Right lobe of liver (tissue), 6 donors: ENCODE data around the gene ICA1L. TPM values are rescaled to one million over a fixed set of nuclear protein-coding genes. Genes with fewer than 3 reads are reported as not detected.
"Not testable (repeated sequence)": the region's sequence is repeated elsewhere in the genome, so short reads cannot be mapped to it uniquely, and the experiment has no call there.

Experiments used
- ATAC-seq, 4 donors: fragments of 200-7000 bp; cut with Tn5 transposase; one replicate each; pipeline ENCODE4 v1.9.1; 2020; ENCODE audit warnings: mild to moderate bottlenecking in 4 of 4, moderate library complexity in 4 of 4
- DNase-seq, 3 donors: peaks; one replicate each; pipeline ENCODE4 v3.0.0-alpha.2; 2020
- H3K27ac ChIP-seq, 3 donors: fragments of 200-600 bp; one replicate each; pipeline ENCODE4 v1.8.0; 2022
- H3K27me3 ChIP-seq, 2 donors: fragments of 200-600 bp; one replicate each; pipeline ENCODE4 v1.8.0; 2022
- H3K36me3 ChIP-seq, 4 donors: fragments of 200-600 bp; sonication (generic) in 1 of 4; one replicate each; pipeline versions ENCODE4 v1.5.1 to v1.8.0; 2017 to 2022; ENCODE audit warnings: control low read depth in 1 of 4
- H3K4me1 ChIP-seq, 4 donors: fragments of 200-600 bp; sonication (generic) in 1 of 4; one replicate each; pipeline versions ENCODE4 v1.5.1 to v1.8.0; 2017 to 2022; ENCODE audit warnings: control low read depth in 1 of 4
- H3K4me3 ChIP-seq, 3 donors: fragments of 200-600 bp; one replicate each; pipeline ENCODE4 v1.8.0; 2022
- H3K9me3 ChIP-seq, 4 donors: fragments of 200-600 bp; sonication (generic) in 1 of 4; one replicate each; pipeline versions ENCODE4 v1.5.1 to v1.8.0; 2017 to 2022; ENCODE audit warnings: control low read depth in 1 of 4
- POLR2A ChIP-seq: fragments of 450-650 bp; IDR thresholded peaks from one replicate; pipeline ENCODE4 v1.6.1; 2017; ENCODE audit warnings: antibody characterized with exemption, mild to moderate bottlenecking
- WGBS: methylation state at CpG from one replicate; pipeline ENCODE4 v1.1.6; 2018; ENCODE audit warnings: low coverage, low lambda C conversion rate; ENCODE audit not compliant: insufficient coverage; ENCODE audit errors: missing lambda C conversion rate; 5-methylcytosine and 5-hydroxymethylcytosine counted together
- intact Hi-C, 2 donors: fragments of 100-400 bp; cut with DNase I; formaldehyde crosslinking; loops; one replicate each; pipeline versions ENCODE4 v1.11.2 to v1.14.1; 2022
- total RNA-seq, 6 experiments: library from RNA; depleted of rRNA in 2 of 6; stranded (reverse); fragments of >200 nt in 2 of 6; fragmentation: NEBNext Ultra II Directional in 3 of 6; extraction: Animal tissue kit (Norgen Biotek cat#: 25700) in 3 of 6; gene quantifications; one replicate each; pipeline versions ENCODE4 v1.1.0 to v1.2.4, GENCODE V29; 2016 to 2023
- TF ChIP-seq, protein P1 (sequence below), 4 donors: fragments of 200-600 bp in 3 of 4; fragments of 450-650 bp in 1 of 4; IDR thresholded peaks; one replicate each; pipeline versions ENCODE4 v1.5.1 to v1.8.0; 2016 to 2022; ENCODE audit warnings: antibody characterized with exemption in 4 of 4, mild to moderate bottlenecking in 2 of 4
- donor health status: DM: no; HTN: yes; CAD: no.
- donor health status: DM: no; HTN: no; CAD: no.
- donor health status: DM: no; HTN: no; CAD: no.
- donor health status: DM: no; HTN: yes; CAD: no.
- donor health status: DM: no; HTN: yes; CAD: no.

The ICA1L gene
- total RNA-seq, 6 experiments from 2014 or later, result 0.07 to 0.53 (median 0.15) TPM

DNA sequence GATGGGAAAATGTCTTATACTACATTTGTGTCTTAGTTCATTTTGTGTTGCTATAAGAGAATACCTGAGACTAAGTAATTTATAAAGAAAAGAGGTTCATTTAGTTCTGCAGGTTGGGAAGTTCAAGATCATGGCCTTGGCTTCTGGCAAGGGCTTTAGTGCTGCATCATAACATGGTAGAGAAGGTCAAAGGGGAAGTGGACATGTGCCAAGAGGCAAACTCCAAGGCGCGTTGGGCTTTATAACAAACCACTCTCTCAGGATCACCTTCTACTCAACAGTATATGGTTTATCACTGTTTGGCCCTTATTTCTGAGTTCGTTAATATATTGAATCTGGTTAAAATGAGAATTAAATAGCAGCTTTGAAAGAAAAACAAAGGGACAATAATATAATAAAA is 58.2 kb downstream of the ICA1L start:
- ATAC-seq (peak in 1 of 4 donors; percentile 43), DNase-seq (no peak)
- Histone ChIP-seq H3K27me3 (no peaks in the 10 kb centered on the region), H3K9me3 (no peaks in the 10 kb centered on the region), H3K27ac (no peak overlapping the region), H3K4me3 (no peak overlapping the region), H3K36me3 (no peaks in the 10 kb centered on the region), H3K4me1 (no peaks in the 10 kb centered on the region)
- intact Hi-C loops, result no loop called here
- no peak for TF ChIP-seq POLR2A
- TF ChIP-seq, protein P1, sequence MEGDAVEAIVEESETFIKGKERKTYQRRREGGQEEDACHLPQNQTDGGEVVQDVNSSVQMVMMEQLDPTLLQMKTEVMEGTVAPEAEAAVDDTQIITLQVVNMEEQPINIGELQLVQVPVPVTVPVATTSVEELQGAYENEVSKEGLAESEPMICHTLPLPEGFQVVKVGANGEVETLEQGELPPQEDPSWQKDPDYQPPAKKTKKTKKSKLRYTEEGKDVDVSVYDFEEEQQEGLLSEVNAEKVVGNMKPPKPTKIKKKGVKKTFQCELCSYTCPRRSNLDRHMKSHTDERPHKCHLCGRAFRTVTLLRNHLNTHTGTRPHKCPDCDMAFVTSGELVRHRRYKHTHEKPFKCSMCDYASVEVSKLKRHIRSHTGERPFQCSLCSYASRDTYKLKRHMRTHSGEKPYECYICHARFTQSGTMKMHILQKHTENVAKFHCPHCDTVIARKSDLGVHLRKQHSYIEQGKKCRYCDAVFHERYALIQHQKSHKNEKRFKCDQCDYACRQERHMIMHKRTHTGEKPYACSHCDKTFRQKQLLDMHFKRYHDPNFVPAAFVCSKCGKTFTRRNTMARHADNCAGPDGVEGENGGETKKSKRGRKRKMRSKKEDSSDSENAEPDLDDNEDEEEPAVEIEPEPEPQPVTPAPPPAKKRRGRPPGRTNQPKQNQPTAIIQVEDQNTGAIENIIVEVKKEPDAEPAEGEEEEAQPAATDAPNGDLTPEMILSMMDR (IDR thresholded peaks at IDR 0.05), result no peak
- 57% methylated on average over 3 of the region's 3 CpGs for WGBS

- DNase-seq, result no peak
- Histone ChIP-seq H3K27me3 (no peaks in the 10 kb centered on the region), H3K4me3 (no peak overlapping the region), H3K27ac (no peak overlapping the region), H3K9me3 (no peaks in the 10 kb centered on the region), H3K4me1 (no peaks in the 10 kb centered on the region), H3K36me3 (no peaks in the 10 kb centered on the region)
- no peak for ATAC-seq
- TF ChIP-seq, protein P1 (IDR thresholded peaks at IDR 0.05), result no peak
- no peak for TF ChIP-seq POLR2A
- intact Hi-C loops, result no loop called here
- 83% methylated on average over 3 of the region's 3 CpGs for WGBS
Measured at GRCh38 chr2:202808754-202809153, 62.8 kb downstream of the ICA1L start.

DNA sequence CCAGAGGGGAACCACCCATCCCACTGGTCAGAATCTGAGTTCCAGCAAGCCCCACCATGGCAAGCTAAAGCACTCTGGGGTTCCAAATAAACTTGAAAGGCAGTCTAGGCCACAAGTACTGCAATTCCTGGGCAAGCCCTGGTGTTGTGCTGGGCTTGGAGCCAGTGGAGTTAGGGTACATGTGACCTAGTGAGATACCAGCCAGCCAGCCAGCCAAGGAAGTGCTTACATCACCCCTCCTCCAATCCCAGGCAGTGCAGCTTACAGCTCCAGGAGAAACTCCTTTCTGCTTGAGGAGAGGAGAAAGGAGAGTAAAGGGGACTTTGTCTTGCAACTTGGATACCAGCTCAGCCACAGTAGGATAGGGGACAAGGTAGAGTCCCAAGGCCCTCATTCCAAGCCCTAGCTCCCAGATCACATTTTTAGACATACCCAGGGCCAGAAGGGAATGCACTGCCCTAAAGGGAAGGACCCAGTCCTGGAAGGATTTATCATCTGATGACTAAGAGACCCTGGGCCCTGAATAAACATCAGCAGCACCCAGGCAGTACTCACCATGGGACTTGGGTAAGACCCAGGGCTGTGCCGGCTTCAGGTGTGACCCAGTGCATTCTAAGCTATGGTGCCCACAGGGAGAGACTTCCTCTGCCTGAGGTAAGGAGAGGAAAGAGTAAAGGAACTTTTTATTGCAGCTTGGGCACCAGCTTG is 64.0 kb downstream of the ICA1L start:
- H3K27me3 ChIP-seq, H3K4me1 ChIP-seq, H3K4me3 ChIP-seq, intact Hi-C loops, H3K9me3 ChIP-seq, H3K27ac ChIP-seq, H3K36me3 ChIP-seq: not testable (repeated sequence)
- peak; percentile 70 to 91 (median 84) for ATAC-seq
- 100% methylated on average over 1 of the region's 1 CpG for WGBS
- peak; percentile 52 to 65 (median 62) for DNase-seq

- H3K27ac ChIP-seq, H3K27me3 ChIP-seq, intact Hi-C loops, H3K36me3 ChIP-seq, H3K4me3 ChIP-seq, H3K4me1 ChIP-seq, H3K9me3 ChIP-seq: not testable (repeated sequence)
- 75% methylated on average over 8 of the region's 9 CpGs for WGBS
- peak in 1 of 3 donors; percentile 28 for DNase-seq
- ATAC-seq, result peak; percentile 23 to 72 (median 54)
Measured at GRCh38 chr2:202805911-202806310, 65.7 kb downstream of the ICA1L start.

GRCh38 chr2:202797944-202798343 is 73.6 kb downstream of the ICA1L start:
- no peak overlapping the region for H3K27ac ChIP-seq
- no peaks in the 10 kb centered on the region for H3K4me1 ChIP-seq
- intact Hi-C loops, result no loop called here

More at GRCh38 chr2:202797944-202798343, 73.6 kb downstream of the ICA1L start:
- TF ChIP-seq, protein P1 (IDR thresholded peaks at IDR 0.05), result no peak
- no peak for TF ChIP-seq POLR2A
- ATAC-seq (no peak), DNase-seq (no peak)
- H3K27me3 ChIP-seq, result no peaks in the 10 kb centered on the region
- H3K4me3 ChIP-seq, result no peak overlapping the region
- no peaks in the 10 kb centered on the region for H3K9me3 ChIP-seq
- H3K36me3 ChIP-seq, result no peaks in the 10 kb centered on the region
